ENCODE data around the gene RAMP3. TPM values are rescaled to one million over a fixed set of nuclear protein-coding genes. Genes with fewer than 3 reads are reported as not detected.
"Not testable (repeated sequence)": the region's sequence is repeated elsewhere in the genome, so short reads cannot be mapped to it uniquely, and the experiment has no call there.

RAMP3 gene
- polyA plus RNA-seq, 1 donor: 5.1 TPM

DNA sequence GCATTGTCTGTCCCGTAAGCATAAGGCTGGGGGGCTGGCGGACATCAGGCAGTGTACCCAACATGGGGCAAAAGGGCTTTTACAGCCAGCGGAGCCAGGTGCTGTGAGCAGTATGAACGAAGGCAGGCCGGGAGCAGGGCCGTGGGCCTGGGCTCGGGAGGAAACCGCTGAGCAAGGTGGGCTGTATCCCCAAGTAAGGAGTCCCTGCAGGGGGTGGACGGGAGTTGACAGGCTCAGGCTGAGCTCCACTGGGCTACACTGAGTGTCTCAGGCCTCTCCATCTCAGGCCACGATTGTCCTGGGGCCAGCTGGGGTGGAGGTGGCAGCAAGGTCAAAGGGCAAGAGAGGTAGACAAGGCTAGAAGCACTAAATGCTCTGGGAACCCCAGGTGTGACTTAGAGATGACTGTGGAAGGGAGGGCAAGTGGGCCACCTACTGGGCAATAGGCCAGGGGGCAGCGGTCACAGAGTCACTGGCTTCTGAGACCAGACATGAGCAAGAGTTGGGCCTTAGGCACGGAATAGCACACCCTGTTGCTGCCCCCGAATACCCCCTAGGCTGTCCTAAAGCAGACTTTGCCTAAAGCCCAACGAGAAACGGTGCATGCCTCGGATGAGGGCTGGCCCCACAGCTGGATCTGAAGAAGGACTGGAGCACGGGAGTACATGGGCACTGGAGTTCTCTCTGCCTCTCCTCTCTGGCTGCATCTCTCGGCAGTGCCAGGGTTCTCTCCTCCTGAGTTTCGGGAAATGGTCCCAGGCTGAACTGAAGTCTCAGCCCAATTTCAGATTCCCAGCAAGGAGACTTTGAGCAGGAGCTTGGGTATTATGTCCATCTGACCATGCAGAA lies 10.8 kb upstream of the RAMP3 start:
- H3K27me3 ChIP-seq (ENCODE audit: control insufficient read depth, insufficient read depth, low read length): peaks cover 16% of the 10 kb centered on the region
- no peaks in the 10 kb centered on the region for H3K36me3 ChIP-seq (ENCODE audit: control insufficient read depth, insufficient read depth, low read length)
- DNase-seq: no peak
- H3K9me3 ChIP-seq (ENCODE audit: control insufficient read depth, low read depth, low read length): no peaks in the 10 kb centered on the region
- H3K27ac ChIP-seq (ENCODE audit: low read length): no peak overlapping the region
- no peak overlapping the region for H3K4me3 ChIP-seq (ENCODE audit: low read length)
- WGBS (ENCODE audit: insufficient coverage, low lambda C conversion rate): no CpG with 5 or more reads among the region's 19 CpGs
- no peaks in the 10 kb centered on the region for H3K4me1 ChIP-seq (ENCODE audit: control insufficient read depth, insufficient read depth, low read length)

DNA sequence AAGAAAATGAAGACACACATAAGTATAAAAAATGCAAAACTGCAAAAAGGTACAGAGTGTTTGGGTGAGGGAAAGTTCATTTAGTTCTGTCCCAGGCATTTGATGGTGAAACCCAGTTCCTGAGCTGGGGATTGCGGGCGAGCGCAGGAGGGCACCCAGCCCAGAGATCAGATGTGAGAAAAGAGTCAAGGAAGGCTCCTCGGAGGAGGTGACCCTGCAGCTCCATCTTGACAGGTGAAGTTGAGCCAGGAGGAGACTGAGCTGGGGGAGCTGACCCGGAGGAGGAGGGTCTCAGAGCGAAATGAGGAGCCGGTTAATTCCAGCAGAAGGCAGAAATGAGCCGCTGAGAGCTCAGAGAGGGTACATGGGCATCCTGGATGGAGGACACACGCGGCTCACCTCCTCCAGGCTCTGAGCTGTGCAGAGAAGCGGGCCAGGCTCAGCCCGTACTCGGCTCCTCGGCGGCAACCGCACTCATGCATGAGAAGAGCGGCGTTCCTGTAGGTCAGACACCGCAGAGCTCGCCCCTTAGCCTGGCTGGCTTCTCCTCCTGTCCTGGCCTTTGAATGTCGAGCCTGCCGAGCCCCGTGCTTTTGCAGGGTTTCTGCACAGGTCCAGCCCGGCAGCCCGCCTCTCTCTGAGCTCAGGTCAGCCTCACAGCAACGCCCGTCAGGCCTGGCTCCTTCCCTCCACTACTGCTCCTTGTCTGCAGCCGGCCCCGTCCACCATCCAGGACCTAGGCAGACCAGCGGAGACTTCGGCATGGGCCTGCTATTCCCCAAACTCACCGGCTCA lies 9.5 kb upstream of the RAMP3 start:
- 80% methylated on average over 2 of the region's 32 CpGs for WGBS (ENCODE audit: insufficient coverage, low lambda C conversion rate)
- Histone ChIP-seq H3K9me3 (ENCODE audit: control insufficient read depth, low read depth, low read length) (no peaks in the 10 kb centered on the region), H3K4me1 (ENCODE audit: control insufficient read depth, insufficient read depth, low read length) (no peaks in the 10 kb centered on the region), H3K36me3 (ENCODE audit: control insufficient read depth, insufficient read depth, low read length) (no peaks in the 10 kb centered on the region), H3K27ac (ENCODE audit: low read length) (no peak overlapping the region), H3K4me3 (ENCODE audit: low read length) (no peak overlapping the region), H3K27me3 (ENCODE audit: control insufficient read depth, insufficient read depth, low read length) (peaks cover 16% of the 10 kb centered on the region)
- DNase-seq: no peak

DNA sequence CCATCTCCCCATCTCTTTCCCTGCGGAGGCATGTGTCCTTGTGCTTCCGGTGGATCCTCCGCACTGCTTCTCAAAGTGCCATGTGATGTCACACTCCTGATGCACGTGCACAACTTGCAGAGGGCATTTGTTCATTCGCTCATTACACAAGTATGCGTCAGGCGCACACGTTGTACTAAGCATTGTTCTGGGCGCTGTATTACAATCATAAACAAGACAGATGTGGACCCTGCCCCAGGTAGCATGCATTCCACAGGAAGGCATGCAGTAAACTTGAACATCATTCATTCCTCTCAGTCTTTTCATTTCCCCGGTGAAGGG lies 9.0 kb upstream of the RAMP3 start:
- Histone ChIP-seq H3K9me3 (ENCODE audit: control insufficient read depth, low read depth, low read length) (no peaks in the 10 kb centered on the region), H3K27ac (ENCODE audit: low read length) (no peak overlapping the region), H3K4me3 (ENCODE audit: low read length) (no peak overlapping the region), H3K36me3 (ENCODE audit: control insufficient read depth, insufficient read depth, low read length) (no peaks in the 10 kb centered on the region), H3K4me1 (ENCODE audit: control insufficient read depth, insufficient read depth, low read length) (no peaks in the 10 kb centered on the region), H3K27me3 (ENCODE audit: control insufficient read depth, insufficient read depth, low read length) (peaks cover 16% of the 10 kb centered on the region)
- no peak for DNase-seq
- no CpG with 5 or more reads among the region's 10 CpGs for WGBS (ENCODE audit: insufficient coverage, low lambda C conversion rate)

DNA sequence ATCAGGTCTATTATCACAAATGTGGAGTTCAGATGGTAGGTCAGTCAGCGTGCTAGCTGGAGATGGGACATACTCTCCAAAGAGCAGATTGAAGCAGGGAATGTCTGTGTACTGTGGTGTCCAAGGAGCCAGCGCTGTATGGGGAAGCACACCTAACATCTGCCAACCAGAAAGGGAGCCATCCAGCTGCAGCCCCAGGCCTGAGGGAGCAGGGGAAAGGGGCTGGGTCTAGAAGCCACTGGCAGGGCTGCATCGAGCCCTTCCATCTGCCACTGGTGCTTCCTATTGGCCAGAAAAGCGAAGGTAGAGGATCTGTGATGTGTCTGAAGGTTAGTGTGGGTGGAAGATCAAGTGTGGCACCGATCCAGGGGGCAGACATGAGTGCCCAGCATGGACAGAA lies 8.0 kb upstream of the RAMP3 start:
- no peak for DNase-seq
- WGBS (ENCODE audit: insufficient coverage, low lambda C conversion rate): no CpG with 5 or more reads among the region's 5 CpGs

DNA sequence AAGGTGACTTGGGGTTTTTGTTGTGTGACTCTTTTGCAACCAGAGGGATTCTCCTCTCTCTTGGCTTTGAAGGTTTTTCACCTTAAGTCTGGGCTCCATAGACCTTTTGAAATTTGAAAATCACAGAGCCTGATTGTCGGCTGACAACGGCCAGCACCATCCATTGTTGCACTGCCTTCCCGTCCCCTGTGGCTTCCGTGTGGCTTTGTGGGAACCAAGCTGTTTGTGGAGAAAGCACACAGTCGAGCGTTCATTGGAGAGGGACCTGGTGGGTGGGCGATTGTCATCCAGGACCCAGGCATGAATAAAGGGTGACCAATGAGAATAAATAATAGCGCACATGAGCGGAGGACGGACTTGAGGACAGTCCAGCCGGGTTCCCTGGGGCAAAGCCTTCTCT lies 7.4 kb upstream of the RAMP3 start:
- H3K27me3 ChIP-seq (ENCODE audit: control insufficient read depth, insufficient read depth, low read length): peaks cover 16% of the 10 kb centered on the region
- no peaks in the 10 kb centered on the region for H3K9me3 ChIP-seq (ENCODE audit: control insufficient read depth, low read depth, low read length)
- H3K4me1 ChIP-seq (ENCODE audit: control insufficient read depth, insufficient read depth, low read length): no peaks in the 10 kb centered on the region
- 93% methylated on average over 3 of the region's 11 CpGs for WGBS (ENCODE audit: insufficient coverage, low lambda C conversion rate)
- H3K27ac ChIP-seq (ENCODE audit: low read length): no peak overlapping the region
- H3K36me3 ChIP-seq (ENCODE audit: control insufficient read depth, insufficient read depth, low read length): no peaks in the 10 kb centered on the region
- H3K4me3 ChIP-seq (ENCODE audit: low read length): no peak overlapping the region
- DNase-seq: no peak

More for the DNA sequence above, 8.0 kb upstream of the RAMP3 start:
- Histone ChIP-seq H3K27ac (ENCODE audit: low read length) (no peak overlapping the region), H3K4me3 (ENCODE audit: low read length) (no peak overlapping the region), H3K4me1 (ENCODE audit: control insufficient read depth, insufficient read depth, low read length) (no peaks in the 10 kb centered on the region), H3K36me3 (ENCODE audit: control insufficient read depth, insufficient read depth, low read length) (no peaks in the 10 kb centered on the region), H3K9me3 (ENCODE audit: control insufficient read depth, low read depth, low read length) (no peaks in the 10 kb centered on the region), H3K27me3 (ENCODE audit: control insufficient read depth, insufficient read depth, low read length) (peaks cover 16% of the 10 kb centered on the region)

DNA sequence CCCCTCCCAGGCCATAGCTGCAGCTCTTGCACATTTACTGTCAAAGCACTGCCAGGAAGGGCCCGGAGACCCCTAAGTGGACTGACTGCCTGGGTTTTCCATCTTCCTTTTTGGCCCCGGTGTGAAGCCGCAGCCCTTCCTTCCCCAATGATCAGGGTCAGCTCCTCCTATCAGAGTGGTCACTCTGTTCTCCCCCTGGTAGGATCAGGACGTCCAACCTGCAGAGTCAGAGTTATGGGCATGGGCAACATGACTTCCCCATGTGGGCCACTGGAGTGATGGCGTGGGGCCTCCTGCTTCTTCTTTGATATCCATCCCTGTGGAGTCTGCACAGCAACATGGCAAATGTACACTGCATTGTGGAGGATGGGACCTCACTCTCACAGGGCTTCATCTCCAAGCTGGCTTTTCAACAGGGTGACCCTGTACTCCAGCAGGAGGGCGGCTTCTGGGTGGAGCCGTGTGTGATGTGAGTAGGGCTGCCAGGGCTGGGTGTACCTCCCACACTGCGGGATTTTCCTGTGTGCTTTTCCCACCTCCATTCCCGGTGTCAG lies 6.4 kb upstream of the RAMP3 start:
- no peak for DNase-seq
- Histone ChIP-seq H3K4me3 (ENCODE audit: low read length) (no peak overlapping the region), H3K4me1 (ENCODE audit: control insufficient read depth, insufficient read depth, low read length) (no peaks in the 10 kb centered on the region), H3K36me3 (ENCODE audit: control insufficient read depth, insufficient read depth, low read length) (no peaks in the 10 kb centered on the region), H3K27ac (ENCODE audit: low read length) (no peak overlapping the region), H3K27me3 (ENCODE audit: control insufficient read depth, insufficient read depth, low read length) (peaks cover 22% of the 10 kb centered on the region), H3K9me3 (ENCODE audit: control insufficient read depth, low read depth, low read length) (no peaks in the 10 kb centered on the region)
- no CpG with 5 or more reads among the region's 9 CpGs for WGBS (ENCODE audit: insufficient coverage, low lambda C conversion rate)

DNA sequence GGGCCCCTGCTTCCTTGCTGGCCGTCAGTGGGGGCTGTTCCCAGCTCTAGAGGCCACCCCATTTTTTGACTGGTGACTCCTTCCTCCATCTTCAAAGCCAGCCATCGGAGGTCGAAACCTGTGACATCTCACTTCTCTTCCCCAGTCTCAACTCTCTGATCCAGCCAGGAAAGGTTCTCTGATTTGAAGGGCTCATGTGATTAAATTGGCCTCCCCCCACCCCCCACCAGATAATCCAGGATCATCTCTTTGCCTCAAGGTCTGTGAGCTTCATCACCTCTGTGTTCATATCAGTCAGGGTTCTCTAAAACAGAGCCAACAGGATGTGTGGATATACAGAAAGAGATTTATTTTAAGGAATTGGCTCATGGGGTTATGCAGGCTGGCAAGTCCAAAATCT lies 5.6 kb upstream of the RAMP3 start:
- no peak overlapping the region for H3K27ac ChIP-seq (ENCODE audit: low read length)
- no peaks in the 10 kb centered on the region for H3K36me3 ChIP-seq (ENCODE audit: control insufficient read depth, insufficient read depth, low read length)
- H3K27me3 ChIP-seq (ENCODE audit: control insufficient read depth, insufficient read depth, low read length): peaks cover 29% of the 10 kb centered on the region
- no peak overlapping the region for H3K4me3 ChIP-seq (ENCODE audit: low read length)
- DNase-seq: no peak
- no CpG with 5 or more reads among the region's 3 CpGs for WGBS (ENCODE audit: insufficient coverage, low lambda C conversion rate)
- H3K4me1 ChIP-seq (ENCODE audit: control insufficient read depth, insufficient read depth, low read length): no peaks in the 10 kb centered on the region
- H3K9me3 ChIP-seq (ENCODE audit: control insufficient read depth, low read depth, low read length): no peaks in the 10 kb centered on the region

DNA sequence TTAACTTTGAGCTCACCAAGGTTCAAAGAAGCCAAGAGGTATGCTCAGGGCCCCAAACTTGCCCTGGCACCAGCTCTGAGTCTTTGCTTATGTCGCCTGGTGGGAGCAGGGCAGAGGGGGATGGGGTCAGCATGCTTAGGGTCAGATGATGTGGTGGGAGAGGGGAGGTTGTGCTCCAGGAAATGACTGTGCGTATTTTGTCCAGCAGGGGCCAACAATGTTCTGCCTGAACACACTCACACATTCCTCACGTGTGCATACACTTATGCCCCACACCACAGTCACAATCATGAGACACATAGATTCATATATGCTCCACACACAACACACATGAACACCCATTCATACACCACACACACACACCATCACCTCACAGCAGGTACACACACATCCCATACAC lies 4.4 kb upstream of the RAMP3 start:
- Histone ChIP-seq H3K4me3 (ENCODE audit: low read length) (no peak overlapping the region), H3K27me3 (ENCODE audit: control insufficient read depth, insufficient read depth, low read length) (peaks cover 34% of the 10 kb centered on the region), H3K4me1 (ENCODE audit: control insufficient read depth, insufficient read depth, low read length) (peaks cover 2% of the 10 kb centered on the region), H3K36me3 (ENCODE audit: control insufficient read depth, insufficient read depth, low read length) (no peaks in the 10 kb centered on the region), H3K9me3 (ENCODE audit: control insufficient read depth, low read depth, low read length) (no peaks in the 10 kb centered on the region), H3K27ac (ENCODE audit: low read length) (no peak overlapping the region)
- WGBS (ENCODE audit: insufficient coverage, low lambda C conversion rate): no CpG with 5 or more reads among the region's 3 CpGs
- no peak for DNase-seq

DNA sequence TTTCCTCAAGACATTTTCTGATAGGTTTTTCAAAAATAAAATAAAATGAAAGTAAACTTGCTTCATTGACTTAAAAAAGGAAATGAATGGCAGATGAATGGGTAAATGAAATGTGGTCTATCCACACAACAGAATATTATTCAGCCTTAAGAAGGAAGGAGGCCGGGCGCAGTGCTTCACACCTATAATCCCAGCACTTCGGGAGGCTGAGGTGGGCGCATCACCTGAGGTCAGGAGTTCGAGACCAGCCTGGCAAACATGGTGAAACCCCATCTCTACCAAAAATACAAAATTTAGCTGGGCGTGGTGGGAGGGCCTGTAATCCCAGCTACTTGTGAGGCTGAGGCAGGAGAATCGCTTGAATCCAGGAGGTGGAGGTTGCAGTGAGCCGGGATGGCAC lies 3.7 kb upstream of the RAMP3 start:
- H3K9me3 ChIP-seq (ENCODE audit: control insufficient read depth, low read depth, low read length); H3K4me3 ChIP-seq (ENCODE audit: low read length); DNase-seq; H3K4me1 ChIP-seq (ENCODE audit: control insufficient read depth, insufficient read depth, low read length); H3K27ac ChIP-seq (ENCODE audit: low read length); H3K36me3 ChIP-seq (ENCODE audit: control insufficient read depth, insufficient read depth, low read length): not testable (repeated sequence)
- WGBS (ENCODE audit: insufficient coverage, low lambda C conversion rate): no CpG with 5 or more reads among the region's 8 CpGs
- peaks cover 35% of the 10 kb centered on the region for H3K27me3 ChIP-seq (ENCODE audit: control insufficient read depth, insufficient read depth, low read length)

DNA sequence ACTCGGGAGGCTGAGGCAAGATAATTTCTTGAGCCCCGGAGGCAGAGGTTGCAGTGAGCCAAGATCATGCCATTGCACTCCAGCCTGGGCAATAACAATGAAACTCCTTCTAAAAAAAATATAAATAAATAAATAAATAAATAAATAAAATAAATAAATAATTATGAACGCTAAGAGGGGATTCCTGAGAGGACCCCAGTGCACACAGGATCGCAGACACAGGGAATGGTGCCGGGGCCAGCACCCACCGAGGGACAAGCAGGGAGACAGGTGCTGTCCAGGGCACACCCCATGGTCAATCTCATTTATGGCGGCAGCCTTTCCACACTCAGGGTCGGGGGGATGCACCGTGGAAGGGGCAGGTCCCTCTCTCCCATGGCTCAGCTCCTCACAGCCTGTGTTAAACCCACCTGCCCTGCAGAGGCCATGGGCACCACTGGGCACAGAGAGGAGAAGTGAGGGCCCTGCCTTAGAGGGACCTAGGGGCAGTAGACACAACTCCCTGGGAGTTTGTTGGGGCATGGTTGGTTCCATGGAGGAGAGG lies 2.2 kb upstream of the RAMP3 start:
- H3K4me3 ChIP-seq (ENCODE audit: low read length): no peak overlapping the region
- no peaks in the 10 kb centered on the region for H3K9me3 ChIP-seq (ENCODE audit: control insufficient read depth, low read depth, low read length)
- H3K27me3 ChIP-seq (ENCODE audit: control insufficient read depth, insufficient read depth, low read length): peaks cover 42% of the 10 kb centered on the region
- no peaks in the 10 kb centered on the region for H3K36me3 ChIP-seq (ENCODE audit: control insufficient read depth, insufficient read depth, low read length)
- DNase-seq: no peak
- H3K4me1 ChIP-seq (ENCODE audit: control insufficient read depth, insufficient read depth, low read length): peaks cover 2% of the 10 kb centered on the region
- WGBS (ENCODE audit: insufficient coverage, low lambda C conversion rate): 100% methylated on average over 1 of the region's 9 CpGs
- H3K27ac ChIP-seq (ENCODE audit: low read length): no peak overlapping the region

Measured in large intestine (tissue), 3 donors.